ENCODE measurements around the gene GCAT. TPM values are rescaled to one million over a fixed set of nuclear protein-coding genes. Genes with fewer than 3 reads are reported as not detected.
A peak's percentile ranks its signal among the peaks of the same experiment; 100 is the strongest.

The GCAT gene
- total and polyA plus RNA-seq, 2 of the 13 experiments (the other 11 are each of a cell fraction or from before 2014, with no cell fraction given): 28.0 to 50.3 TPM

GRCh38 chr22:37804881-37805809, 2.6 kb upstream of the GCAT start (continued):
- TF ChIP-seq ZNF572 (CRISPR knock-in tag; IDR thresholded peaks at IDR 0.05): peak; percentile 46; the same call in 1 of the 2 replicates
- TF ChIP-seq, protein P1, sequence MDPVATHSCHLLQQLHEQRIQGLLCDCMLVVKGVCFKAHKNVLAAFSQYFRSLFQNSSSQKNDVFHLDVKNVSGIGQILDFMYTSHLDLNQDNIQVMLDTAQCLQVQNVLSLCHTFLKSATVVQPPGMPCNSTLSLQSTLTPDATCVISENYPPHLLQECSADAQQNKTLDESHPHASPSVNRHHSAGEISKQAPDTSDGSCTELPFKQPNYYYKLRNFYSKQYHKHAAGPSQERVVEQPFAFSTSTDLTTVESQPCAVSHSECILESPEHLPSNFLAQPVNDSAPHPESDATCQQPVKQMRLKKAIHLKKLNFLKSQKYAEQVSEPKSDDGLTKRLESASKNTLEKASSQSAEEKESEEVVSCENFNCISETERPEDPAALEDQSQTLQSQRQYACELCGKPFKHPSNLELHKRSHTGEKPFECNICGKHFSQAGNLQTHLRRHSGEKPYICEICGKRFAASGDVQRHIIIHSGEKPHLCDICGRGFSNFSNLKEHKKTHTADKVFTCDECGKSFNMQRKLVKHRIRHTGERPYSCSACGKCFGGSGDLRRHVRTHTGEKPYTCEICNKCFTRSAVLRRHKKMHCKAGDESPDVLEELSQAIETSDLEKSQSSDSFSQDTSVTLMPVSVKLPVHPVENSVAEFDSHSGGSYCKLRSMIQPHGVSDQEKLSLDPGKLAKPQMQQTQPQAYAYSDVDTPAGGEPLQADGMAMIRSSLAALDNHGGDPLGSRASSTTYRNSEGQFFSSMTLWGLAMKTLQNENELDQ (CRISPR knock-in tag; IDR thresholded peaks at IDR 0.05; ENCODE audit: borderline replicate concordance): no peak
- no peak for TF ChIP-seq ZNF740 (CRISPR knock-in tag; IDR thresholded peaks at IDR 0.05)
- no peak for TF ChIP-seq CAMTA2 (CRISPR knock-in tag; IDR thresholded peaks at IDR 0.05; ENCODE audit: borderline replicate concordance)
- TF ChIP-seq, protein P2, sequence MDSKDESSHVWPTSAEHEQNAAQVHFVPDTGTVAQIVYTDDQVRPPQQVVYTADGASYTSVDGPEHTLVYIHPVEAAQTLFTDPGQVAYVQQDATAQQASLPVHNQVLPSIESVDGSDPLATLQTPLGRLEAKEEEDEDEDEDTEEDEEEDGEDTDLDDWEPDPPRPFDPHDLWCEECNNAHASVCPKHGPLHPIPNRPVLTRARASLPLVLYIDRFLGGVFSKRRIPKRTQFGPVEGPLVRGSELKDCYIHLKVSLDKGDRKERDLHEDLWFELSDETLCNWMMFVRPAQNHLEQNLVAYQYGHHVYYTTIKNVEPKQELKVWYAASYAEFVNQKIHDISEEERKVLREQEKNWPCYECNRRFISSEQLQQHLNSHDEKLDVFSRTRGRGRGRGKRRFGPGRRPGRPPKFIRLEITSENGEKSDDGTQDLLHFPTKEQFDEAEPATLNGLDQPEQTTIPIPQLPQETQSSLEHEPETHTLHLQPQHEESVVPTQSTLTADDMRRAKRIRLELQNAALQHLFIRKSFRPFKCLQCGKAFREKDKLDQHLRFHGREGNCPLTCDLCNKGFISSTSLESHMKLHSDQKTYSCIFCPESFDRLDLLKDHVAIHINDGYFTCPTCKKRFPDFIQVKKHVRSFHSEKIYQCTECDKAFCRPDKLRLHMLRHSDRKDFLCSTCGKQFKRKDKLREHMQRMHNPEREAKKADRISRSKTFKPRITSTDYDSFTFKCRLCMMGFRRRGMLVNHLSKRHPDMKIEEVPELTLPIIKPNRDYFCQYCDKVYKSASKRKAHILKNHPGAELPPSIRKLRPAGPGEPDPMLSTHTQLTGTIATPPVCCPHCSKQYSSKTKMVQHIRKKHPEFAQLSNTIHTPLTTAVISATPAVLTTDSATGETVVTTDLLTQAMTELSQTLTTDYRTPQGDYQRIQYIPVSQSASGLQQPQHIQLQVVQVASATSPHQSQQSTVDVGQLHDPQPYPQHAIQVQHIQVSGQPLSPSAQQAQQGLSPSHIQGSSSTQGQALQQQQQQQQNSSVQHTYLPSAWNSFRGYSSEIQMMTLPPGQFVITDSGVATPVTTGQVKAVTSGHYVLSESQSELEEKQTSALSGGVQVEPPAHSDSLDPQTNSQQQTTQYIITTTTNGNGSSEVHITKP (CRISPR knock-in tag; IDR thresholded peaks at IDR 0.05; ENCODE audit: low read depth): peak; percentile 47
- TF ChIP-seq, protein P3, sequence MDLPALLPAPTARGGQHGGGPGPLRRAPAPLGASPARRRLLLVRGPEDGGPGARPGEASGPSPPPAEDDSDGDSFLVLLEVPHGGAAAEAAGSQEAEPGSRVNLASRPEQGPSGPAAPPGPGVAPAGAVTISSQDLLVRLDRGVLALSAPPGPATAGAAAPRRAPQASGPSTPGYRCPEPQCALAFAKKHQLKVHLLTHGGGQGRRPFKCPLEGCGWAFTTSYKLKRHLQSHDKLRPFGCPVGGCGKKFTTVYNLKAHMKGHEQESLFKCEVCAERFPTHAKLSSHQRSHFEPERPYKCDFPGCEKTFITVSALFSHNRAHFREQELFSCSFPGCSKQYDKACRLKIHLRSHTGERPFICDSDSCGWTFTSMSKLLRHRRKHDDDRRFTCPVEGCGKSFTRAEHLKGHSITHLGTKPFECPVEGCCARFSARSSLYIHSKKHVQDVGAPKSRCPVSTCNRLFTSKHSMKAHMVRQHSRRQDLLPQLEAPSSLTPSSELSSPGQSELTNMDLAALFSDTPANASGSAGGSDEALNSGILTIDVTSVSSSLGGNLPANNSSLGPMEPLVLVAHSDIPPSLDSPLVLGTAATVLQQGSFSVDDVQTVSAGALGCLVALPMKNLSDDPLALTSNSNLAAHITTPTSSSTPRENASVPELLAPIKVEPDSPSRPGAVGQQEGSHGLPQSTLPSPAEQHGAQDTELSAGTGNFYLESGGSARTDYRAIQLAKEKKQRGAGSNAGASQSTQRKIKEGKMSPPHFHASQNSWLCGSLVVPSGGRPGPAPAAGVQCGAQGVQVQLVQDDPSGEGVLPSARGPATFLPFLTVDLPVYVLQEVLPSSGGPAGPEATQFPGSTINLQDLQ (CRISPR knock-in tag; IDR thresholded peaks at IDR 0.05): peak; percentile 38; the same call in 1 of the 2 replicates
- TF ChIP-seq KDM2A (CRISPR knock-in tag; IDR thresholded peaks at IDR 0.05; ENCODE audit: borderline replicate concordance, low read depth): peak; percentile 90
- TF ChIP-seq ZNF263 (CRISPR knock-in tag; IDR thresholded peaks at IDR 0.05): peak; percentile 72
- TF ChIP-seq, protein P4, sequence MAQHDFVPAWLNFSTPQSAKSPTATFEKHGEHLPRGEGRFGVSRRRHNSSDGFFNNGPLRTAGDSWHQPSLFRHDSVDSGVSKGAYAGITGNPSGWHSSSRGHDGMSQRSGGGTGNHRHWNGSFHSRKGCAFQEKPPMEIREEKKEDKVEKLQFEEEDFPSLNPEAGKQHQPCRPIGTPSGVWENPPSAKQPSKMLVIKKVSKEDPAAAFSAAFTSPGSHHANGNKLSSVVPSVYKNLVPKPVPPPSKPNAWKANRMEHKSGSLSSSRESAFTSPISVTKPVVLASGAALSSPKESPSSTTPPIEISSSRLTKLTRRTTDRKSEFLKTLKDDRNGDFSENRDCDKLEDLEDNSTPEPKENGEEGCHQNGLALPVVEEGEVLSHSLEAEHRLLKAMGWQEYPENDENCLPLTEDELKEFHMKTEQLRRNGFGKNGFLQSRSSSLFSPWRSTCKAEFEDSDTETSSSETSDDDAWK (CRISPR knock-in tag; IDR thresholded peaks at IDR 0.05): no peak
- 0 out of 2 replicates have a peak, but pooled peaks have one; percentile 40 for TF ChIP-seq ZNF501 (CRISPR knock-in tag; IDR thresholded peaks at IDR 0.05)
- TF ChIP-seq, protein P5, sequence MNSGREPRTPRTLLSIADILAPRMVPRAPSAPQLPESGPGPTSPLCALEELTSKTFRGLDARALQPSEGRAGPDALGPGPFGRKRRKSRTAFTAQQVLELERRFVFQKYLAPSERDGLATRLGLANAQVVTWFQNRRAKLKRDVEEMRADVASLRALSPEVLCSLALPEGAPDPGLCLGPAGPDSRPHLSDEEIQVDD (CRISPR knock-in tag; IDR thresholded peaks at IDR 0.05; ENCODE audit: borderline replicate concordance): peak; percentile 25; the same call in 1 of the 2 replicates
- TF ChIP-seq MXD3 (CRISPR knock-in tag; IDR thresholded peaks at IDR 0.05): peak; percentile 78; the same call in 1 of the 2 replicates
- TF ChIP-seq ZNF614 (CRISPR knock-in tag; IDR thresholded peaks at IDR 0.05; ENCODE audit: borderline replicate concordance): peak; percentile 44; the same call in 1 of the 2 replicates
- TF ChIP-seq SIN3A (IDR thresholded peaks at IDR 0.05; ENCODE audit: borderline replicate concordance, low read depth, low read length): peak; percentile 91; the same call in 1 of the 2 replicates
- no peak for TF ChIP-seq ZNF556 (CRISPR knock-in tag; IDR thresholded peaks at IDR 0.05; ENCODE audit: borderline replicate concordance)
